DND-41 (cell line): ENCODE data around the gene EDDM3A.

ENCODE experiments used
- CTCF ChIP-seq: IDR thresholded peaks from 2 replicates; pipeline ENCODE4 v1.5.1; 2012; ENCODE audit warnings: borderline replicate concordance, low read length, moderate library complexity, mild to moderate bottlenecking; ENCODE audit not compliant: poor library complexity, severe bottlenecking; ENCODE audit errors: extremely low read depth
- EZH2 ChIP-seq: IDR thresholded peaks from 3 replicates; pipeline ENCODE4 v1.6.1; 2012; ENCODE audit warnings: borderline replicate concordance, low read depth, mild to moderate bottlenecking, moderate library complexity, low read length, inconsistent platforms; ENCODE audit not compliant: severe bottlenecking

DNA sequence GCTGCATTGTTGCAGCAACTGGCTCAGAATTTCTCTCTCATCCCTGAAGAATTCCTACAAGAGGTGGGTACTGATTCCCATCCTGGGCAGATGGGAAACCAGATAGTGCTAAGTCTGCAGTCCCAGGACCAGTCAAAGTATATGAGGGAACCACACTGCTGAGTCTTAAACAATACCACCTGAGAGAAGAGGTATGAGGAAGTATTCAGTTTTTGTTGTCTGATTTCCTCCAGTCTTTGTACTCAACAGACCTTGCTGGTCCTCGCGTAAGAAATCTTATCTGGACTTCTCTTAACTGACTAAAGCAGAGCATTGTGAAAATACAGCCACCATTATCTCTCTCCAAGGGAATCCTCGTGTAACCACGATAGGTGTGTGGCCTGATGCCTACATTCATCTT lies 3.6 kb upstream of the EDDM3A start:
- no peak for TF ChIP-seq CTCF
- no peak for TF ChIP-seq EZH2
